IMR-90 (cell line): ENCODE data around the gene ZNF598. TPM values are rescaled to one million over a fixed set of nuclear protein-coding genes. Genes with fewer than 3 reads are reported as not detected.

ENCODE experiments used
- ATAC-seq: fragments of 200-7000 bp; cut with Tn5 transposase; 2 replicates; pipeline ENCODE4 v1.9.1; 2020; ENCODE audit warnings: low read depth, mild to moderate bottlenecking, moderate library complexity
- BruUV-seq: library from RNA; stranded (reverse); fragments of 400-500 nt; replicated peaks from 2 replicates; lab custom pipeline; 2021; lab: Mats Ljungman, UMichigan
- CTCF ChIA-PET: fragments of 300-600 bp; formaldehyde crosslinking; extraction: SDS; loops from one replicate; lab custom pipeline; 2021; ENCODE audit warnings: antibody characterized with exemption; lab: Yijun Ruan, JAX
- POLR2A ChIA-PET: fragments of 300-600 bp; sonication (Branson Sonifier 250); formaldehyde crosslinking; loops from one replicate; lab custom pipeline; 2022; ENCODE audit warnings: antibody characterized with exemption; ENCODE audit not compliant: unreplicated experiment; lab: Charles Lee
- DNase-seq: peaks from one replicate; pipeline ENCODE4 v3.0.0; 2013
- H2AFZ ChIP-seq: replicated peaks from 2 replicates; pipeline ENCODE3; 2013; ENCODE audit warnings: low read length, mild to moderate bottlenecking; ENCODE audit not compliant: poor library complexity
- H2AK5ac ChIP-seq: 2 replicates; pipeline ENCODE4 v1.6.1; 2013; ENCODE audit warnings: low read depth, low read length, inconsistent platforms
- H2AK9ac ChIP-seq: replicated peaks from 2 replicates; pipeline ENCODE3; 2013; ENCODE audit warnings: mild to moderate bottlenecking, low read depth, low read length, moderate library complexity; ENCODE audit not compliant: poor library complexity
- H2BK120ac ChIP-seq: 2 replicates; pipeline ENCODE4 v1.6.1; 2013; ENCODE audit warnings: low read depth, low read length, inconsistent platforms
- H2BK15ac ChIP-seq: 3 replicates; pipeline ENCODE4 v1.6.1; 2013; ENCODE audit warnings: low read depth, low read length, inconsistent platforms
- H2BK20ac ChIP-seq: 2 replicates; pipeline ENCODE4 v1.6.1; 2013; ENCODE audit warnings: low read depth, mild to moderate bottlenecking, inconsistent platforms, low read length, moderate library complexity
- H2BK5ac ChIP-seq: 2 replicates; pipeline ENCODE4 v1.6.1; 2013; ENCODE audit warnings: mild to moderate bottlenecking, low read depth, low read length, inconsistent platforms; ENCODE audit not compliant: poor library complexity, severe bottlenecking
- H3K14ac ChIP-seq: replicated peaks from 2 replicates; pipeline ENCODE4 v1.6.1; 2013; ENCODE audit warnings: low read depth, low read length, inconsistent platforms
- H3K18ac ChIP-seq: 2 replicates; pipeline ENCODE4 v1.6.1; 2013; ENCODE audit warnings: low read depth, low read length, control low read depth
- H3K23ac ChIP-seq: 2 replicates; pipeline ENCODE4 v1.6.1; 2013; ENCODE audit warnings: low read depth, low read length, inconsistent platforms
- H3K27ac ChIP-seq: 2 replicates; pipeline ENCODE4 v1.5.1; 2013; ENCODE audit warnings: mild to moderate bottlenecking, control low read depth, low read length; ENCODE audit not compliant: insufficient read depth
- H3K27me3 ChIP-seq: 2 replicates; pipeline ENCODE4 v1.6.1; 2013; ENCODE audit warnings: low read length; ENCODE audit not compliant: control insufficient read depth, insufficient read depth
- H3K36me3 ChIP-seq: 2 replicates; pipeline ENCODE4 v1.6.1; 2013; ENCODE audit warnings: low read length, mixed read lengths; ENCODE audit not compliant: control insufficient read depth, insufficient read depth
- H3K4ac ChIP-seq: 2 replicates; pipeline ENCODE4 v1.6.1; 2013; ENCODE audit warnings: low read depth, low read length, inconsistent platforms
- H3K4me1 ChIP-seq: 2 replicates; pipeline ENCODE4 v1.6.1; 2013; ENCODE audit warnings: low read length, mixed read lengths; ENCODE audit not compliant: control insufficient read depth, insufficient read depth
- H3K4me2 ChIP-seq: 2 replicates; pipeline ENCODE4 v1.6.1; 2013; ENCODE audit warnings: low read depth, mild to moderate bottlenecking, control low read depth, low read length, moderate library complexity
- H3K4me3 ChIP-seq: 2 replicates; pipeline ENCODE4 v1.5.1; 2013; ENCODE audit warnings: low read depth, mild to moderate bottlenecking, control low read depth, low read length, moderate library complexity; ENCODE audit not compliant: insufficient read depth
- H3K56ac ChIP-seq: 2 replicates; pipeline ENCODE4 v1.6.1; 2013; ENCODE audit warnings: low read length, inconsistent platforms; ENCODE audit not compliant: insufficient read depth; ENCODE audit errors: extremely low read depth
- H3K79me1 ChIP-seq, 2 experiments: 2 replicates each; pipeline ENCODE4 v1.6.1; 2013; ENCODE audit warnings: low read length in 2 of 2, inconsistent platforms in 1 of 2, low read depth in 1 of 2
- H3K9ac ChIP-seq: 2 replicates; pipeline ENCODE4 v1.6.1; 2013; ENCODE audit warnings: low read depth, low read length, control low read depth
- H3K9me1 ChIP-seq: 2 replicates; pipeline ENCODE4 v1.6.1; 2013; ENCODE audit warnings: low read length, inconsistent platforms; ENCODE audit not compliant: insufficient read depth
- H3K9me3 ChIP-seq: 2 replicates; pipeline ENCODE4 v1.6.1; 2013; ENCODE audit warnings: low read length; ENCODE audit not compliant: control insufficient read depth, insufficient read depth
- H4K20me1 ChIP-seq: 2 replicates; pipeline ENCODE4 v1.6.1; 2013; ENCODE audit warnings: low read length, inconsistent platforms; ENCODE audit not compliant: insufficient read depth
- H4K5ac ChIP-seq: 2 replicates; pipeline ENCODE4 v1.6.1; 2013; ENCODE audit warnings: mild to moderate bottlenecking, low read depth, low read length, control low read depth
- H4K8ac ChIP-seq, 2 experiments: 2 replicates each; pipeline ENCODE4 v1.6.1; 2013; ENCODE audit warnings: low read depth in 2 of 2, low read length in 2 of 2, control low read depth in 1 of 2, inconsistent platforms in 1 of 2
- H4K91ac ChIP-seq: 2 replicates; pipeline ENCODE4 v1.6.1; 2013; ENCODE audit warnings: low read depth, low read length, inconsistent platforms; ENCODE audit not compliant: insufficient read depth
- CEBPB ChIP-seq: IDR thresholded peaks from 2 replicates; pipeline ENCODE4 v1.6.1; 2012; ENCODE audit warnings: low read depth, low read length, improper control_type of control experiment
- CTCF ChIP-seq: conservative IDR thresholded peaks from 2 replicates; pipeline ENCODE4 v1.5.1; 2012; ENCODE audit warnings: mild to moderate bottlenecking, low read depth, low read length, improper control_type of control experiment
- RAD21 ChIP-seq: IDR thresholded peaks from 2 replicates; pipeline ENCODE4 v1.6.1; 2012; ENCODE audit warnings: low read length, improper control_type of control experiment
- RCOR1 ChIP-seq: IDR thresholded peaks from 2 replicates; pipeline ENCODE4 v1.6.1; 2012; ENCODE audit warnings: mild to moderate bottlenecking, low read length, improper control_type of control experiment; ENCODE audit not compliant: insufficient replicate concordance
- WGBS, 2 experiments: methylation state at CpG; one replicate each; pipeline versions ENCODE4 v1.1.5 to v1.1.7; 2013; ENCODE audit warnings: missing lambda C conversion rate in 2 of 2; ENCODE audit not compliant: insufficient read length in 1 of 2; ENCODE audit errors: extremely low coverage in 2 of 2; 5-methylcytosine and 5-hydroxymethylcytosine counted together
- dilution Hi-C: fragments of 300-500 bp; cut with HindIII; formaldehyde crosslinking; loops from one replicate; pipeline ENCODE4 v1.14.3; 2018; ENCODE audit warnings: low sequenced_read_pairs; ENCODE audit not compliant: unreplicated experiment
- in situ Hi-C: fragments of 300-500 bp; cut with MboI; formaldehyde crosslinking; loops from 3 replicates; pipeline ENCODE4 v1.14.3; 2019; ENCODE audit warnings: low sequenced_read_pairs, inconsistent platforms, mixed read lengths
- intact Hi-C: fragments of 100-400 bp; cut with micrococcal nuclease; formaldehyde crosslinking; loops from 2 replicates; pipeline ENCODE4 v1.10.0; 2022
- polyA plus RNA-seq, 3 experiments: library from polyadenylated mRNA; depleted of rRNA; stranded (reverse); fragments of >200 nt; gene quantifications; 2 replicates each; pipeline ENCODE4 v1.2.3, GENCODE V29; 2012; ENCODE audit warnings: low replicate concordance in 1 of 3
- total RNA-seq: library from RNA; depleted of rRNA; stranded (reverse); fragments of >200 nt; gene quantifications from 2 replicates; pipeline ENCODE4 v1.2.3, GENCODE V29; 2012

ZNF598 gene
- total and polyA plus RNA-seq, 2 of the 4 experiments (the other 2 are of a cell fraction), result 3.4 to 36.4 TPM

GRCh38 chr16:2016407-2016922, 6.8 kb upstream of the ZNF598 start:
- no peak overlapping the region for H3K23ac ChIP-seq
- 43% methylated on average over 6 of the region's 13 CpGs; no CpG with 5 or more reads in 1 of the 2 experiments for whole genome bisulfite sequencing, 2 experiments
- no peak overlapping the region for H3K4me2 ChIP-seq
- H4K5ac ChIP-seq, result no peak overlapping the region
- no peaks in the 10 kb centered on the region for H4K20me1 ChIP-seq
- H4K91ac ChIP-seq, result no peak overlapping the region
- H2AK9ac ChIP-seq, result no peak overlapping the region
- ChIA-PET CTCF (interaction anchor here (1.4 kb wide), 1 partner anchor 124 kb away, joined by 3 read pairs; no protein-coding TSS in a partner anchor), POLR2A (no interaction called here)
- DNase-seq (no peak), ATAC-seq (no peak)
- H2BK5ac ChIP-seq, result no peak overlapping the region
- H2AK5ac ChIP-seq, result no peak overlapping the region
- peaks cover 18% of the 10 kb centered on the region; the same call in 1 of the 2 replicates for H3K27me3 ChIP-seq
- H2BK120ac ChIP-seq, result no peak overlapping the region
- no peak overlapping the region for H3K4ac ChIP-seq
- H3K9ac ChIP-seq, result no peak overlapping the region
- TF ChIP-seq RAD21 (no peak), CTCF (peak; percentile 32), CEBPB (peak; percentile 45; the same call in 1 of the 2 replicates), RCOR1 (no peak)
- H2BK15ac ChIP-seq, result no peak overlapping the region
- H2AFZ ChIP-seq, result peak overlapping the region; percentile 33
- no peaks in the 10 kb centered on the region for H3K79me1 ChIP-seq
- H3K9me3 ChIP-seq, result no peaks in the 10 kb centered on the region
- no peak overlapping the region for H3K27ac ChIP-seq
- no peak overlapping the region for H4K8ac ChIP-seq
- peaks cover 6% of the 10 kb centered on the region for H3K9me1 ChIP-seq
- no peaks in the 10 kb centered on the region for H3K36me3 ChIP-seq
- BruUV-seq, result no TSS peak
- no peak overlapping the region for H3K14ac ChIP-seq
- intact Hi-C loops (no loop called here), in situ Hi-C loops (no loop called here), dilution Hi-C loops (no loop called here)
- no peak overlapping the region for H3K56ac ChIP-seq
- no peak overlapping the region for H3K18ac ChIP-seq
- H2BK20ac ChIP-seq, result no peak overlapping the region
- peaks cover 3% of the 10 kb centered on the region; the same call in 1 of the 2 replicates for H3K4me1 ChIP-seq
- H3K4me3 ChIP-seq, result no peak overlapping the region
